DND-41 (cell line): Measurements from ENCODE around the gene ADAMTS3.

Source experiments
- ATAC-seq: fragments of 200-7000 bp; cut with Tn5 transposase; 3 replicates; pipeline ENCODE4 v1.9.1; 2021; ENCODE audit warnings: low read depth; ENCODE audit not compliant: insufficient read depth
- DNase-seq: peaks from one replicate; pipeline ENCODE4 v3.0.0-alpha.2; 2020
- H2AFZ ChIP-seq: 2 replicates; pipeline ENCODE4 v1.6.0; 2012; ENCODE audit warnings: low read depth, low read length
- H3K27ac ChIP-seq: 2 replicates; pipeline ENCODE4 v1.5.1; 2012; ENCODE audit warnings: low read length, inconsistent platforms
- H3K27me3 ChIP-seq: fragments of 200-600 bp; sonication (generic); 2 replicates; pipeline ENCODE4 v1.6.0; 2012; ENCODE audit warnings: low read length, mild to moderate bottlenecking, inconsistent platforms; ENCODE audit not compliant: insufficient read depth, poor library complexity
- H3K36me3 ChIP-seq: 2 replicates; pipeline ENCODE4 v1.5.1; 2012; ENCODE audit warnings: low read length, inconsistent platforms; ENCODE audit not compliant: insufficient read depth
- H3K4me1 ChIP-seq: 2 replicates; pipeline ENCODE4 v1.5.1; 2012; ENCODE audit warnings: mild to moderate bottlenecking, low read length; ENCODE audit not compliant: insufficient read depth
- H3K4me2 ChIP-seq: 2 replicates; pipeline ENCODE4 v1.6.0; 2012; ENCODE audit warnings: mild to moderate bottlenecking, moderate library complexity, low read length, inconsistent platforms; ENCODE audit not compliant: insufficient read depth
- H3K4me3 ChIP-seq, 2 experiments: fragments of 200-600 bp in 1 of 2; shearing (Covaris generic) in 1 of 2; 2 replicates each; pipeline ENCODE4 v1.5.1; 2012 to 2016; ENCODE audit warnings: inconsistent platforms in 2 of 2, low read length in 2 of 2, mild to moderate bottlenecking in 2 of 2, low read depth in 1 of 2, moderate library complexity in 1 of 2
- H3K79me2 ChIP-seq: 2 replicates; pipeline ENCODE4 v1.6.0; 2012; ENCODE audit warnings: low read length, inconsistent platforms; ENCODE audit not compliant: insufficient read depth
- H3K9ac ChIP-seq: 2 replicates; pipeline ENCODE4 v1.6.0; 2012; ENCODE audit warnings: low read depth, mild to moderate bottlenecking, inconsistent platforms, low read length, moderate library complexity
- H3K9me3 ChIP-seq: 2 replicates; pipeline ENCODE4 v1.5.1; 2012; ENCODE audit warnings: low read length, moderate library complexity, mild to moderate bottlenecking, inconsistent platforms; ENCODE audit not compliant: insufficient read depth, severe bottlenecking
- H4K20me1 ChIP-seq: 2 replicates; pipeline ENCODE4 v1.6.0; 2012; ENCODE audit warnings: low read length; ENCODE audit not compliant: insufficient read depth
- EZH2 ChIP-seq: IDR thresholded peaks from 3 replicates; pipeline ENCODE4 v1.6.1; 2012; ENCODE audit warnings: borderline replicate concordance, low read depth, mild to moderate bottlenecking, moderate library complexity, low read length, inconsistent platforms; ENCODE audit not compliant: severe bottlenecking
- TF ChIP-seq, protein P1 (sequence below): IDR thresholded peaks from 2 replicates; pipeline ENCODE4 v1.5.1; 2012; ENCODE audit warnings: borderline replicate concordance, low read length, moderate library complexity, mild to moderate bottlenecking; ENCODE audit not compliant: poor library complexity, severe bottlenecking; ENCODE audit errors: extremely low read depth

The ADAMTS3 gene

DNA sequence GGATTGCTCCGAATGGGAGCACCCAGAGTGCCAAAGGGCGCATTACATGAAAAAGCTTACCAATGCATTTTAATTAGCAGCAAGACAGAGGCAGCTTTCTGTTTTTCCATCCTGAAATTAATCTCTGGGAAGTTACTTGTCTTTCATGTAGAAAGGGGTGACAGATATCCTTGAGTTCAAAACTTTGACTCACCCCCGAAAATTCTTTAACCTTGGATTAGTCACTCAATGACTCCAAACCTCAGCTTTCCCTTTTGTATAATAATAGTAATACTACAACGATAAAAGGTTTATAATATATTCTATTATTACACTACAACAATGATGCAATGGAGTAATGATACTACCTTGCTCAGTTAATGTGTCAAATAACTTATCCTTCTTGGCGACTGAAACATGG lies 126.3 kb downstream of the ADAMTS3 start:
- Histone ChIP-seq H2AFZ (no peak overlapping the region), H4K20me1 (no peaks in the 10 kb centered on the region), H3K9me3 (no peaks in the 10 kb centered on the region), H3K36me3 (no peaks in the 10 kb centered on the region), H3K4me3 (no peak overlapping the region), H3K4me2 (no peak overlapping the region), H3K79me2 (no peaks in the 10 kb centered on the region), H3K4me1 (no peaks in the 10 kb centered on the region), H3K9ac (no peak overlapping the region), H3K27ac (no peak overlapping the region), H3K27me3 (no peaks in the 10 kb centered on the region)
- TF ChIP-seq EZH2 = no peak
- TF ChIP-seq, protein P1, sequence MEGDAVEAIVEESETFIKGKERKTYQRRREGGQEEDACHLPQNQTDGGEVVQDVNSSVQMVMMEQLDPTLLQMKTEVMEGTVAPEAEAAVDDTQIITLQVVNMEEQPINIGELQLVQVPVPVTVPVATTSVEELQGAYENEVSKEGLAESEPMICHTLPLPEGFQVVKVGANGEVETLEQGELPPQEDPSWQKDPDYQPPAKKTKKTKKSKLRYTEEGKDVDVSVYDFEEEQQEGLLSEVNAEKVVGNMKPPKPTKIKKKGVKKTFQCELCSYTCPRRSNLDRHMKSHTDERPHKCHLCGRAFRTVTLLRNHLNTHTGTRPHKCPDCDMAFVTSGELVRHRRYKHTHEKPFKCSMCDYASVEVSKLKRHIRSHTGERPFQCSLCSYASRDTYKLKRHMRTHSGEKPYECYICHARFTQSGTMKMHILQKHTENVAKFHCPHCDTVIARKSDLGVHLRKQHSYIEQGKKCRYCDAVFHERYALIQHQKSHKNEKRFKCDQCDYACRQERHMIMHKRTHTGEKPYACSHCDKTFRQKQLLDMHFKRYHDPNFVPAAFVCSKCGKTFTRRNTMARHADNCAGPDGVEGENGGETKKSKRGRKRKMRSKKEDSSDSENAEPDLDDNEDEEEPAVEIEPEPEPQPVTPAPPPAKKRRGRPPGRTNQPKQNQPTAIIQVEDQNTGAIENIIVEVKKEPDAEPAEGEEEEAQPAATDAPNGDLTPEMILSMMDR = no peak
- ATAC-seq = no peak
- no peak for DNase-seq

DNA sequence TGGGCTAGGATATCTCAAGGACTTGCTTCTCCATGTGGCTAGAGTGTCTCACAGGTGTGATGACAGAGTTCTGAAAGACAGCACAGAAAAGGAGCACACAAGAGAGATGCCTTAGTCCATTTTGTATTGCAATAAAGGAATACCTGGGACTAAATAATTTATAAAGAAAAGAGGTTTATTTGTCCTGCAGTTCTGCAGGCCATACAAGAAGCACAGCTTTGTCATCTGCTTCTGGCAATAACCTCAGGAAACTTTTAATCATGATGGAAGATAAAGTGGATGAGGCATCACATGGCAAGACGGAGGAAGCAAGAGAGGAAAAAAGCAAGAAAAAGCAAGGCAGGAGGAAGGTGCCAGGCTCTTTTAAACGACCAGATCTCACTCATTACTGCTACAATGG lies 126.9 kb downstream of the ADAMTS3 start:
- Histone ChIP-seq H3K4me2 (no peak overlapping the region), H3K4me3 (no peak overlapping the region), H3K36me3 (no peaks in the 10 kb centered on the region), H3K27ac (no peak overlapping the region), H4K20me1 (no peaks in the 10 kb centered on the region), H3K79me2 (no peaks in the 10 kb centered on the region), H3K27me3 (no peaks in the 10 kb centered on the region), H3K9ac (no peak overlapping the region), H3K9me3 (no peaks in the 10 kb centered on the region), H2AFZ (no peak overlapping the region), H3K4me1 (no peaks in the 10 kb centered on the region)
- DNase-seq = no peak
- ATAC-seq = no peak
- TF ChIP-seq, protein P1 = no peak
- no peak for TF ChIP-seq EZH2

DNA sequence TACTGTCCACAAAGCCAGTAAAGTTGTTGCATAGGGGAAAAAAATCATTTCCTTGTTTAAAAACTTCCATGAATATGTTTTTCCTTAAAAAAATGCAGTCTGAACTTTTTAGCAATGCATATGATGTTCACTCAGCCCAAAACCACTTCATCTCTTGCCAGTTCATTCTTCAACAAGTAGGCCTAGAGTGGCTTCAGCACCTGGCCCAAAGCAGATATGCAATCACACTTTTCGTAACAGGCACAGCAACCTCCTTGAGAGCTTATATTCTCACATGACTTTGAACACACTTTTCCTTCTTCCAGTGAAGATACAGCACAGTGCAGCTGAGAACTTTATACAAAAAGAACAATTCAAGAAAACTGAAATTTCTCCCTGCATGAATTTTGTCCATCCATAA lies 128.6 kb downstream of the ADAMTS3 start:
- Histone ChIP-seq H3K9me3 (no peaks in the 10 kb centered on the region), H3K4me3 (no peak overlapping the region), H3K79me2 (no peaks in the 10 kb centered on the region), H3K4me1 (no peaks in the 10 kb centered on the region), H2AFZ (no peak overlapping the region), H3K4me2 (no peak overlapping the region), H3K9ac (no peak overlapping the region), H3K27me3 (no peaks in the 10 kb centered on the region), H3K36me3 (no peaks in the 10 kb centered on the region), H3K27ac (no peak overlapping the region), H4K20me1 (no peaks in the 10 kb centered on the region)
- TF ChIP-seq, protein P1 = no peak
- no peak for TF ChIP-seq EZH2
- no peak for DNase-seq
- no peak for ATAC-seq

DNA sequence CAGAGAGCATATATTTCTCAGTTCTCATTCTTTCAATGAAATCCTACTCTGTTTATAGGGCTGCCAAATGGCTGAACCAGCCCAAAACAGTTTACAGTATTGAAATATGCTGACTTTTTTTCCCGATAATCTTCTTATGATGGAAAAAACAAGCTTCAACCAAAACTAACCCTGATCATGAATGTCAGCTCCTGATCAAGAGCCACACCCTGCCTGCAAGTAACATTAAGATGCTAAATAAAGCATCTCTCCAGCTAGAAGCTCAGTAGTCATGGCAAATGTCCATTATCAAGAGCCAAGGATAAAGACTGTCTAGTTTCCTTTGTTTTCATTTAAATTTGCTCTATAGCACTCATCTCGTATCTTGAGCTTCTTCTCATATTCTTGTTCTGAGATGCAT lies 136.0 kb downstream of the ADAMTS3 start:
- no peak overlapping the region for H3K4me2 ChIP-seq
- ATAC-seq (no peak), DNase-seq (no peak)
- no peaks in the 10 kb centered on the region for H4K20me1 ChIP-seq
- no peak overlapping the region for H2AFZ ChIP-seq
- H3K4me3 ChIP-seq = no peak overlapping the region
- H3K27me3 ChIP-seq = no peaks in the 10 kb centered on the region
- no peak overlapping the region for H3K9ac ChIP-seq
- no peaks in the 10 kb centered on the region for H3K36me3 ChIP-seq
- H3K9me3 ChIP-seq = no peaks in the 10 kb centered on the region
- H3K4me1 ChIP-seq = no peaks in the 10 kb centered on the region
- no peak for TF ChIP-seq EZH2
- TF ChIP-seq, protein P1 = no peak
- no peak overlapping the region for H3K27ac ChIP-seq
- no peaks in the 10 kb centered on the region for H3K79me2 ChIP-seq
